Urinary bladder (tissue), 4 donors: ENCODE measurements around the gene SF3B6. TPM values are rescaled to one million over a fixed set of nuclear protein-coding genes. Genes with fewer than 3 reads are reported as not detected.

Experiments
- DNase-seq: peaks from one replicate; pipeline ENCODE4 v3.0.0-alpha.2; 2015; ENCODE audit errors: extremely low spot score
- H3K27ac ChIP-seq: one replicate; pipeline ENCODE4 v1.5.1; 2013; ENCODE audit warnings: low read depth, mild to moderate bottlenecking, moderate library complexity
- H3K36me3 ChIP-seq: one replicate; pipeline ENCODE4 v1.6.1; 2013; ENCODE audit warnings: mild to moderate bottlenecking, moderate library complexity; ENCODE audit not compliant: insufficient read depth
- H3K4me1 ChIP-seq: one replicate; pipeline ENCODE4 v1.6.1; 2013; ENCODE audit warnings: mild to moderate bottlenecking, moderate library complexity; ENCODE audit not compliant: insufficient read depth
- H3K4me3 ChIP-seq: one replicate; pipeline ENCODE4 v1.5.1; 2013; ENCODE audit warnings: low read depth, low read length
- whole genome bisulfite sequencing: extraction: QIAGEN DNeasy Blood & Tissue Kit; methylation state at CpG from one replicate; pipeline ENCODE4 v1.1.7; 2013; 5-methylcytosine and 5-hydroxymethylcytosine counted together
- polyA plus RNA-seq: library from polyadenylated mRNA; stranded (reverse); fragments of 200-250 nt; gene quantifications from one replicate; pipeline ENCODE4 v1.2.3, GENCODE V29; 2013
- small RNA-seq: library from RNA; depleted of rRNA; stranded (forward); fragments of <200 nt; gene quantifications from one replicate; pipeline ENCODE3, GENCODE V24; 2014
- total RNA-seq: library from RNA; depleted of rRNA; stranded (reverse); fragments of >200 nt; gene quantifications from one replicate; pipeline ENCODE4 v1.2.3, GENCODE V29; 2014
- donor health status: healthy with polysubstance abuse.
- donor health status: healthy.

The SF3B6 gene
- total and polyA plus RNA-seq, 2 donors, result 121 to 139 TPM

GRCh38 chr2:24026233-24026632 is 49.9 kb downstream of the SF3B6 start:
- Histone ChIP-seq H3K4me1 (no peaks in the 10 kb centered on the region), H3K36me3 (no peaks in the 10 kb centered on the region), H3K27ac (no peak overlapping the region), H3K4me3 (no peak overlapping the region)
- DNase-seq, result no peak
- 54% methylated on average over 2 of the region's 2 CpGs for WGBS

- no peak for DNase-seq
- H3K27ac ChIP-seq, result no peak overlapping the region
- H3K4me1 ChIP-seq, result no peaks in the 10 kb centered on the region
- no peaks in the 10 kb centered on the region for H3K36me3 ChIP-seq
- H3K4me3 ChIP-seq, result no peak overlapping the region
- WGBS, result 94% methylated on average over 17 of the region's 17 CpGs
Measured at GRCh38 chr2:24024996-24025663, 51.0 kb downstream of the SF3B6 start.

- Histone ChIP-seq H3K4me1 (no peaks in the 10 kb centered on the region), H3K4me3 (no peak overlapping the region), H3K36me3 (no peaks in the 10 kb centered on the region), H3K27ac (no peak overlapping the region)
- WGBS, result 54% methylated on average over 12 of the region's 12 CpGs
- DNase-seq, result no peak
Measured at GRCh38 chr2:24024018-24024417, 52.1 kb downstream of the SF3B6 start.

- Histone ChIP-seq H3K27ac (no peak overlapping the region), H3K4me3 (no peak overlapping the region), H3K36me3 (no peaks in the 10 kb centered on the region), H3K4me1 (no peaks in the 10 kb centered on the region)
- DNase-seq, result no peak
- WGBS, result 88% methylated on average over 16 of the region's 16 CpGs
Measured at GRCh38 chr2:24022975-24023575, 53.1 kb downstream of the SF3B6 start.

- H3K4me1 ChIP-seq, result no peaks in the 10 kb centered on the region
- no peak for DNase-seq
- no peak overlapping the region for H3K4me3 ChIP-seq
- WGBS, result 93% methylated on average over 14 of the region's 14 CpGs
- H3K27ac ChIP-seq, result no peak overlapping the region
- no peaks in the 10 kb centered on the region for H3K36me3 ChIP-seq
Measured at GRCh38 chr2:24022324-24022974, 53.7 kb downstream of the SF3B6 start.

- no peak overlapping the region for H3K4me3 ChIP-seq
- no peaks in the 10 kb centered on the region for H3K4me1 ChIP-seq
- no peak for DNase-seq
- no peaks in the 10 kb centered on the region for H3K36me3 ChIP-seq
- no peak overlapping the region for H3K27ac ChIP-seq
- WGBS, result 77% methylated on average over 19 of the region's 19 CpGs
Measured at GRCh38 chr2:24021122-24021998, 54.8 kb downstream of the SF3B6 start.

- H3K36me3 ChIP-seq, result no peaks in the 10 kb centered on the region
- 70% methylated on average over 4 of the region's 4 CpGs for WGBS
- no peak overlapping the region for H3K27ac ChIP-seq
- no peaks in the 10 kb centered on the region for H3K4me1 ChIP-seq
- no peak for DNase-seq
- H3K4me3 ChIP-seq, result no peak overlapping the region
Measured at GRCh38 chr2:24020244-24020643, 55.9 kb downstream of the SF3B6 start.

GRCh38 chr2:24019729-24020128 is 56.4 kb downstream of the SF3B6 start:
- 92% methylated on average over 5 of the region's 5 CpGs for WGBS
- Histone ChIP-seq H3K36me3 (no peaks in the 10 kb centered on the region), H3K4me1 (no peaks in the 10 kb centered on the region), H3K4me3 (no peak overlapping the region), H3K27ac (no peak overlapping the region)
- DNase-seq, result no peak

GRCh38 chr2:24018241-24018640 is 57.9 kb downstream of the SF3B6 start:
- Histone ChIP-seq H3K36me3 (no peaks in the 10 kb centered on the region), H3K4me1 (no peaks in the 10 kb centered on the region), H3K4me3 (no peak overlapping the region), H3K27ac (no peak overlapping the region)
- 82% methylated on average over 9 of the region's 9 CpGs for WGBS
- no peak for DNase-seq

GRCh38 chr2:24017711-24018110 is 58.4 kb downstream of the SF3B6 start:
- Histone ChIP-seq H3K4me1 (no peaks in the 10 kb centered on the region), H3K36me3 (no peaks in the 10 kb centered on the region), H3K27ac (no peak overlapping the region), H3K4me3 (no peak overlapping the region)
- WGBS, result 84% methylated on average over 8 of the region's 8 CpGs
- no peak for DNase-seq

Small RNA genes within 50 kb of the gene (small RNA-seq; reads per million reads assigned to genes)
- gene RNU6-370P, result not detected

Other genes with a start within 250 kb of the SF3B6 start
- 75.6 TPM for gene ATAD2B, start 149.2 kb downstream of the SF3B6 start, total RNA-seq
- 5.1 TPM for gene ATAD2B, start 149.2 kb downstream of the SF3B6 start, polyA plus RNA-seq
- 33.6 TPM for gene UBXN2A, start 135.9 kb downstream of the SF3B6 start, total RNA-seq
- gene UBXN2A, start 135.9 kb downstream of the SF3B6 start, polyA plus RNA-seq, result 8.6 TPM
- gene MFSD2B, start 66.2 kb downstream of the SF3B6 start, total RNA-seq, result 0.85 TPM
- 0.22 TPM for gene MFSD2B, start 66.2 kb downstream of the SF3B6 start, polyA plus RNA-seq
- 13.1 TPM for gene WDCP, start 28.9 kb downstream of the SF3B6 start, total RNA-seq
- 4.9 TPM for gene WDCP, start 28.9 kb downstream of the SF3B6 start, polyA plus RNA-seq
- 5.1 TPM for gene FKBP1B, start 26.6 kb downstream of the SF3B6 start, total RNA-seq
- gene FKBP1B, start 26.6 kb downstream of the SF3B6 start, polyA plus RNA-seq, result 10.5 TPM
- 28.6 TPM for gene TP53I3, start 8.5 kb upstream of the SF3B6 start, total RNA-seq
- gene TP53I3, start 8.5 kb upstream of the SF3B6 start, polyA plus RNA-seq, result 16.9 TPM
- 1.4 TPM for gene PFN4, start 47.0 kb upstream of the SF3B6 start, total RNA-seq
- gene PFN4, start 47.0 kb upstream of the SF3B6 start, polyA plus RNA-seq, result 0.58 TPM
- gene FAM228B, start 47.1 kb upstream of the SF3B6 start, total RNA-seq, result 61.8 TPM
- 13.8 TPM for gene FAM228B, start 47.1 kb upstream of the SF3B6 start, polyA plus RNA-seq
- gene FAM228A, start 98.7 kb upstream of the SF3B6 start, total RNA-seq, result 1.0 TPM
- 0.70 TPM for gene FAM228A, start 98.7 kb upstream of the SF3B6 start, polyA plus RNA-seq